Subcutaneous abdominal adipose tissue (tissue), 5 donors: ENCODE data around the gene SCN2B.
"Not testable (repeated sequence)": the region's sequence is repeated elsewhere in the genome, so short reads cannot be mapped to it uniquely, and the experiment has no call there.

Source experiments
- H3K27ac ChIP-seq: one replicate; pipeline ENCODE4 v1.7.0; 2013; ENCODE audit warnings: low read depth, mild to moderate bottlenecking, inconsistent platforms, low read length, moderate library complexity
- H3K27me3 ChIP-seq, 5 donors: one replicate each; pipeline ENCODE4 v1.7.0; 2013; ENCODE audit warnings: low read length in 5 of 5, inconsistent platforms in 1 of 5; ENCODE audit not compliant: control insufficient read depth in 5 of 5, insufficient read depth in 4 of 5
- H3K36me3 ChIP-seq, 5 donors: one replicate each; pipeline ENCODE4 v1.7.0; 2013; ENCODE audit warnings: low read length in 5 of 5; ENCODE audit not compliant: control insufficient read depth in 5 of 5, insufficient read depth in 5 of 5
- H3K4me1 ChIP-seq, 5 donors: one replicate each; pipeline ENCODE4 v1.7.0; 2013; ENCODE audit warnings: low read length in 5 of 5, mild to moderate bottlenecking in 3 of 5, moderate library complexity in 1 of 5; ENCODE audit not compliant: control insufficient read depth in 5 of 5, insufficient read depth in 5 of 5
- H3K4me3 ChIP-seq, 5 donors: one replicate each; pipeline ENCODE4 v1.7.0; 2013; ENCODE audit warnings: low read length in 5 of 5, low read depth in 1 of 5
- H3K9ac ChIP-seq, 5 donors: one replicate each; pipeline ENCODE4 v1.7.0; 2013; ENCODE audit warnings: low read length in 5 of 5, mild to moderate bottlenecking in 4 of 5, moderate library complexity in 3 of 5
- H3K9me3 ChIP-seq, 5 donors: one replicate each; pipeline ENCODE4 v1.7.0; 2013; ENCODE audit warnings: low read length in 5 of 5; ENCODE audit not compliant: control insufficient read depth in 5 of 5
- donor health status: healthy.
- donor health status: healthy.
- donor health status: healthy.
- donor health status: healthy.
- donor health status: healthy.

SCN2B gene

DNA sequence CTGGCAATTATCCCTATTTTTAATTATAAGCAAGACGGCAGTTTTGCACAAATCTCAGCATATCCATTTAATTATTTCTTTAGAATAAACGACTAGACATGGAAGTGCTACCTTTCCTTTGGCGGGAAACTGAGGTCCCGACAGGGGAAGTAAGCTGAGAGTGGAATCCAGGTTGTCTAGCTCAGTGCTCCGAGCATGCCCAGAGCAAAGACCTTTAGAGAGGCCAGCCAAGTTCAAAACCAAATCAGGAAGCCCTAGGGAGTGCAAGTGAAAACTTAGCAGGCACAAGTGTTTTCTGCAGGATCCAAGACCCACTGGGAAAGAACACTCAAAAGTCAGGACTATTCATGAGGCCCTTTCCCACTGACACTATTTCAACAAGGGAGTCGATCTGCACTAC lies 22.7 kb upstream of the SCN2B start:
- H3K36me3 ChIP-seq, result no peaks in the 10 kb centered on the region
- no peaks in the 10 kb centered on the region for H3K9me3 ChIP-seq
- H3K27me3 ChIP-seq, result peaks cover 0 to 4% (median 0%) of the 10 kb centered on the region in 5 donors
- no peak overlapping the region for H3K27ac ChIP-seq
- H3K4me3 ChIP-seq, result no peak overlapping the region
- peak overlapping the region in 1 of 5 donors; percentile 19 for H3K9ac ChIP-seq
- peaks cover 3 to 17% (median 10%) of the 10 kb centered on the region in 5 donors for H3K4me1 ChIP-seq

DNA sequence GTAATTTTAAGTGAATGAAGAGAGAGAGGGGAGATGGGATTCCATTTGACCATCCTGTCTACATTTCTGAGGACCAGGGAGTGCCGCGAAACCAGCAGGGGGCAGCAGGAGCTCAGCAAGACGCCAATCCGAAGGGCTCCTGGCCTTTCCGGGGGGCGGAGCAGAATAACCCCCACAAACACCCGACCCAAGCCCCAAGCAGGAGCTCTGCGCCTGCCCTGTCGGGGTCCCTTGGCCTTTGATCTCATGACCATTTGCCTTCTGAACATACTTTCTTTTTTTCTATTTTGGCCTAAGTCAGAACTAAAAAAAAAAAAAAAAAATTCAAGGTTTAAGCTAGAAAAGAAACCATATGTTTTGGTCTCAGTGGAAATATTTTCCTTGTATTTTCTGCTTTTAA lies 21.9 kb upstream of the SCN2B start:
- peak overlapping the region in 2 of 5 donors; percentile 26 to 32 for H3K9ac ChIP-seq
- H3K27me3 ChIP-seq, result peaks cover 0 to 4% (median 0%) of the 10 kb centered on the region in 5 donors
- no peaks in the 10 kb centered on the region for H3K9me3 ChIP-seq
- H3K27ac ChIP-seq, result no peak overlapping the region
- peaks cover 0 to 2% (median 0%) of the 10 kb centered on the region in 5 donors for H3K36me3 ChIP-seq
- H3K4me3 ChIP-seq, result peak overlapping the region in 2 of 5 donors; percentile 23 to 29
- H3K4me1 ChIP-seq, result peaks cover 3 to 17% (median 10%) of the 10 kb centered on the region in 5 donors

DNA sequence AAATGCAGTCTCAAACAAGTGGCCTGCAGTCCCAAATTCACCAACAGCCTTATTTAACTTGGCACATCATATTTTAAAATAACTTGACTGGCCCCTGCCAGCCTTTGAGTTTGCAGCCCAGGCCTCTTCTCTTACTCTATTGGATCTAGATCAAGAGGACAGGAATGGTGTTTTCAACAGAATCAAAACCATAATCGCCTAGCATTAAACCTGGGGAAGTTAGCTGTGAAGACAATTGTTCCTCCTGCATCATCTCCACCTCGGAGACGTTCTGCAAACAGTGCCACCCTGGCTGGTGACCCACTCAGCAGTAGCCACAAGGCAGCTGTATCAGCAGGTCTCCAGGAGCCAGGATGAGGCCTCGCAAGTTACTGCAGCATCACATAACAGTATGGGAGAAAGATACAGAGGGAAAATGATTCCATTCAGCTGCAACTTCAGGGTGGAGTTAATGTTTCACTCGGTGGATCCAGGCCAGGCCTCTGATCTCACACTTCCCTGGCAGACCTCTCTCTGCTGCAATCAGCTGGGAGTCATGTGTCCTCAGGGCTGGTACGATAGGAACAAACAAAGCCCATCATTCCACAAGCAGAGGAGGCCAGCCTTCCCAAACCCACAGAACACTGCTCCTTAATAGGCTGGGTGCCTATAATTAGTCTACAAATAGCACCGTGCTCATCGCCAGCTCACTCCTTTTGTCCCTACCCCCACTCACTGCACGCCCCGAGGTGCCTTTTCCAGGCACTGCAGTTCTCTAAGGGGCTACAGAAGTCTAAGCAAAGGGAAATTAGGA lies 18.6 kb upstream of the SCN2B start:
- Histone ChIP-seq H3K36me3 (peaks cover 0 to 2% (median 0%) of the 10 kb centered on the region in 5 donors), H3K4me1 (peaks cover 3 to 17% (median 10%) of the 10 kb centered on the region in 5 donors), H3K9ac (no peak overlapping the region), H3K4me3 (no peak overlapping the region), H3K27me3 (peaks cover 0 to 4% (median 0%) of the 10 kb centered on the region in 5 donors), H3K27ac (no peak overlapping the region), H3K9me3 (no peaks in the 10 kb centered on the region)

DNA sequence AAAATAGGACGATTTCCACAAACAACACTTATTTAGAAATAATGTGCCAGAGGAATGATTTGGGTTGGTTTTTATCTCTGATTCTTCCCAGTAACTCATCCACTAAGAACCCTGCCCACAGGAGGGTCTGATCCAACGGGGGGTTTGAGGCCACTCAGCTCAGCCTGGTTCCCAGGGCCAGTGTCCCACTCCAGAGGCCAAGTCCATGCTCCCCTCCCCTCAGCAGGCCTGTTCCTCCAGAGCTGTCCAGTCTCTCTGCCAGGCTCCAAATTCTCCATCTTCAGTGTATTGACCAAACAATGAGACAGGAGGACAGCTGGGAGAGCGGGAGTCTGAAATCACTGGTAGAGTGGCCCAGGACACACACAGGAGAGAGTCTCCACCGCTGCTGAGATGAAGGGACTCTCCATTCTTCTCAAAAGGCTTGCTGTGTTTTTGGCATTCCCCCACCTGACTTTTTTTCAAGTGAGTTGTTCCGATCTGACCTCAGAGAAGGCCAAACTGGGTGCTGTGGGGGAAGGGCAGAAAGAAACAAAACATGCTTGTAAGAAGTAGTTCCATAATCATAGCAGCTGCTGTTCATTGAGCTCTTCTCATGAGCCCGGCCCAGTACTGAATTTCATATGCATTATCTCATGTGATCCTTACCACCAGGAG lies 17.6 kb upstream of the SCN2B start:
- Histone ChIP-seq H3K4me3 (no peak overlapping the region), H3K4me1 (peaks cover 3 to 17% (median 10%) of the 10 kb centered on the region in 5 donors), H3K9me3 (no peaks in the 10 kb centered on the region), H3K27me3 (peaks cover 0 to 4% (median 0%) of the 10 kb centered on the region in 5 donors), H3K9ac (no peak overlapping the region), H3K36me3 (peaks cover 0 to 2% (median 0%) of the 10 kb centered on the region in 5 donors), H3K27ac (no peak overlapping the region)

DNA sequence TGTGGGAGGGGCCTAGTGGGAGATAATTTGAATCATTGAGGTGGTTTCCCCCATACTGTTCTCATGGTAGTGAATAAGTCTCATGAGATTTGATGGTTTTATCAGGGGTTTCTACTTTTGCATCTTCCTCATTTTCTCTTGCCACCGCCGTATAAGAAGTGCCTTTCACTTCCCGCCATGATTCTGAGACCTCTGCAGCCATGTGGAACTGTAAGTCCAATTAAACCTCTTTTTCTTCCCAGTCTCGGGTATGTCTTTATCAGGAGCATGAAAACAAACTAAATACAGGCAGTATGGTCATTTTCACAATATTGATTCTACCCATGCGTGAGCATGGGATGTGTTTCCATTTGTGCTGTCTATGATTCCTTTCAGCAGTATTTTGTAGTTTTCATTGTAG lies 16.4 kb upstream of the SCN2B start:
- not testable (repeated sequence) for H3K9me3 ChIP-seq, H3K9ac ChIP-seq, H3K36me3 ChIP-seq, H3K27me3 ChIP-seq, H3K27ac ChIP-seq, H3K4me3 ChIP-seq
- peaks cover 0 to 10% (median 4%) of the 10 kb centered on the region in 5 donors for H3K4me1 ChIP-seq

DNA sequence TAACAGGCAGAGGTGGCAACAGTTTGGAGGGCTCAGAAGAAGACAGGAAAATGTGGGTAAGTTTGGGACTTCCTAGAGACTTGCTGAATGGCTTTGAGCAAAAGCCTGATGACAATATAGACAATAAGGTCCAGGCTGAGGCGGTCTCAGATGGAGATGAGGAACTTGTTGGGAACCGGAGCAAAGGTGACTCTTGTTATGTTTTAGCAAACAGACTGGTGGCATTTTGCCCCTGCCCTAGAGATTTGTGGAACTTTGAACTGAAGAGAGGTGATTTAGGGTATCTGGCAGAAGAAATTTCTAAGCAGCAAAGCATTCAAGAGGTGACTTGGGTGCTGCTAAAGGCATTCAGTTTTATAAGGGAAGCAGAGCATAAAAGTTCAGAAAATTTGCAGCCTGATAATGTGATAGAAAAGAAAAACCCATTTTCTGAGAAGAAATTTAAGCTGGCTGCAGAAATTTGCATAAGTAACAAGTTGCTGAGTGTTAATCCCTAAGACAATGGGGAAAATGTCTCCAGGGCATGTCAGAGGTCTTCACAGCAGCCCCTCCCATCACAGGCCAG lies 14.6 kb upstream of the SCN2B start:
- not testable (repeated sequence) for H3K9me3 ChIP-seq, H3K27me3 ChIP-seq, H3K27ac ChIP-seq, H3K9ac ChIP-seq, H3K36me3 ChIP-seq, H3K4me3 ChIP-seq
- peaks cover 0 to 13% (median 10%) of the 10 kb centered on the region in 5 donors for H3K4me1 ChIP-seq

DNA sequence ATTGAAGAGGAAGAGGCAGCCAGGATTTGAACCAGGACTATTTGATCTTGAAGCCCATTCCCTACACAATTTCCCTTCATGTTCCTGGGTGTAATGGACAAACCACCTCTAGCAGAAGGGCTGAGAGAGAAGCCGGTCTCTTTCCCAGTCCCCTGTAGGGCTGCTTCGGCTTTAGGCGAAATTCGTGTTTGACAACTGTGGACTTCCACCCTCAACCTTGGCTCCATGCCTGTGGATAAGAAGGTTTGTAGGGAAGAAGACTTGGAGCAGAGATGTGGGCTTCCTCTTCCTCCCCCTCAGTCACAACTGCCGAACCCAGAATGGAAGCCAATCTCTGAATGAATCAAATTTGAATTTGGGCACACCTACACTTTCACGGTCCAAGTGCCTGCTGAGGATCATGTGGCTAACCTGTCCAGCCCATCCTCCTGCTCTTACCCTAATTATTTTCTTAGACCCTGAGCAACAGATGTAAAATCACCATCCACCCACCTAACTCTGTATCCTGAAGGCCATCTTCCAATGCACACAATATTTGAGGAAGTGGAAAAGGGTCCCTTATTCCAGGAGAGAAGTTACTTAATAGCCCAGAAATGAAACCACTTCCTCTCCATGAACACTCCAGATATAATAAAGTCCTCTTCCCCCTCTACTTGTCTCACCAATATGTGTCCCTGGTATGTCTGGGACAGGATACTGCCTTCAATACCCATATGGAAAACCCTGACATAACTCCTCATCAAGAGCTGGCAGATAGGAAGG lies 10.1 kb upstream of the SCN2B start:
- H3K4me3 ChIP-seq, result no peak overlapping the region
- no peaks in the 10 kb centered on the region for H3K9me3 ChIP-seq
- H3K36me3 ChIP-seq, result no peaks in the 10 kb centered on the region
- H3K27me3 ChIP-seq, result peaks cover 0 to 7% (median 0%) of the 10 kb centered on the region in 5 donors
- H3K27ac ChIP-seq, result no peak overlapping the region
- peaks cover 0 to 10% (median 3%) of the 10 kb centered on the region in 5 donors for H3K4me1 ChIP-seq
- H3K9ac ChIP-seq, result no peak overlapping the region

DNA sequence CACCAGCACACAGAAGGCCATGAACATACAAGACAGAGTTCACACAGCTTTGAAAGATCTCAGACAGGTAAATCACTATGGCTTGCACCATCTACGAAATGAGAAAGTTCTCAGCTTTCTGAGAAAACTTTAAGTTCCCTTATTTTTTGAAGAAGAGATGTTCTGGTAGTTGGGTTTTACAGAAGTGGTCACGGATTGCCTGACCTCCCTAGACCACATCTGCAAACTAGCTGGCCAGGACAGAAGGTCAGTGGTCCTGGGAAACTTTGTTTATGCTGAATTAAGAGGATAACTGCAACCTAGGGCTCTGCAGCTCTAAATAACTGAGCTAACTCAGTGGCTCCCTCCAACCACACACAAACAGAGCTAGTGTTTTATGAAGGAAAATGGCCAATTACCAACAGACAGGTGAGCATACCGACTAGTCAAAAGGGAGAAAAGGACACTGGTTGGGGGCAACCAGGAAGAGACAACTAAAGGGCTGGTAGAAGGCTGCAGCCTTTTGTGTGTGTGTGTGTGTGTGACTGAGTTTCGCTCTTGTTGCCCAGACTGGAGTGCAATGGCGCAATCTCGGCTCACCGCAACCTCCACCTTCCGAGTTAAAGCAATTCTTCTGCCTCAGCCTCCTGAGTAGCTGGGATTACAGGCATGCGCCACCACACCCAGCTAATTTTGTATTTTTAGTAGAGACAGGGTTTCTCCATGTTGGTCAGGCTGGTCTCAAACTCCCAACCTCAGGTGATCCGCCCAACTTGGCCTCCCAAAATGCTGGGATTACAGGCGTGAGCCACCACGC lies 8.5 kb upstream of the SCN2B start:
- Histone ChIP-seq H3K4me3 (no peak overlapping the region), H3K27me3 (peaks cover 0 to 14% (median 0%) of the 10 kb centered on the region in 5 donors), H3K9ac (no peak overlapping the region), H3K4me1 (peaks cover 0 to 17% (median 10%) of the 10 kb centered on the region in 5 donors), H3K9me3 (no peaks in the 10 kb centered on the region), H3K36me3 (no peaks in the 10 kb centered on the region), H3K27ac (no peak overlapping the region)

DNA sequence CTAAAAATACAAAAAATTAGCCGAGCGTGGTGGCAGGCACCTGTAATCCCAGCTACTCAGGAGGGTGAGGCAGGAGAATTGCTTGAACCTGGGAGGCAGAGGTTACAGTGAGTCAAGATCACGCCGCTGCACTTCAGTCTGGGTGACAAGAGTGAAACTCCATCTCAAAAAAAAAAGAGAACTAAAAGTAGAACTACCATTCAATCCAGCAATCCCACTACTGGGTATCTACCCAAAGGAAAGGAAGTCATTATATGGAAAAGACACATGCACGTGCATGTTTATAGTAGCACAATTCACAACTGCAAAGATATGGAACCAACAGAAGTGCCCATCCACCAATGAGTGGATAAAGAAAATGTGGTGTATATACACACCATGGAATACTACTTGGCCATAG lies 7.3 kb upstream of the SCN2B start:
- Histone ChIP-seq H3K4me1 (peaks cover 0 to 18% (median 12%) of the 10 kb centered on the region in 5 donors), H3K27me3 (peaks cover 0 to 17% (median 5%) of the 10 kb centered on the region in 5 donors)
- not testable (repeated sequence) for H3K36me3 ChIP-seq, H3K9me3 ChIP-seq, H3K4me3 ChIP-seq, H3K27ac ChIP-seq, H3K9ac ChIP-seq
